HG02642 (cell line): ENCODE measurements around the gene IQGAP2.

Experiments used
- ATAC-seq: cut with Tn5 transposase; IDR thresholded peaks from one replicate; pipeline ENCODE4 v1.9.1; 2021; ENCODE audit warnings: mild to moderate bottlenecking; ENCODE audit not compliant: unreplicated experiment, poor library complexity

Gene IQGAP2

GRCh38 chr5:76625087-76625815, 222.2 kb downstream of the IQGAP2 start:
- no peak for ATAC-seq

- ATAC-seq: no peak
These were observed 223.7 kb downstream of the IQGAP2 start for GRCh38 chr5:76626738-76627137.

- no peak for ATAC-seq
These were observed 231.6 kb downstream of the IQGAP2 start for GRCh38 chr5:76634661-76635060.

GRCh38 chr5:76637490-76637889, 234.4 kb downstream of the IQGAP2 start:
- no peak for ATAC-seq

- no peak for ATAC-seq
These were observed 235.4 kb downstream of the IQGAP2 start for GRCh38 chr5:76638479-76638878.

GRCh38 chr5:76641514-76642120, 238.5 kb downstream of the IQGAP2 start:
- no peak for ATAC-seq

GRCh38 chr5:76642390-76643040, 239.4 kb downstream of the IQGAP2 start:
- ATAC-seq: no peak

GRCh38 chr5:76643371-76643770, 240.3 kb downstream of the IQGAP2 start:
- ATAC-seq: no peak

GRCh38 chr5:76649140-76649539, 246.1 kb downstream of the IQGAP2 start:
- no peak for ATAC-seq

- ATAC-seq: no peak
These were observed 249.8 kb downstream of the IQGAP2 start for GRCh38 chr5:76652809-76653414.

- ATAC-seq: no peak
These were observed 254.0 kb downstream of the IQGAP2 start for GRCh38 chr5:76657091-76657490.

GRCh38 chr5:76657683-76658311, 254.7 kb downstream of the IQGAP2 start:
- ATAC-seq: no peak

- no peak for ATAC-seq
These were observed 257.3 kb downstream of the IQGAP2 start for GRCh38 chr5:76660360-76660759.

- ATAC-seq: no peak
These were observed 259.4 kb downstream of the IQGAP2 start for GRCh38 chr5:76662521-76662920.

GRCh38 chr5:76663573-76663972, 260.5 kb downstream of the IQGAP2 start:
- ATAC-seq: no peak

GRCh38 chr5:76664079-76664478, 261.0 kb downstream of the IQGAP2 start:
- ATAC-seq: no peak

- ATAC-seq: no peak
These were observed 264.4 kb downstream of the IQGAP2 start for GRCh38 chr5:76667495-76667894.

GRCh38 chr5:76669245-76669644, 266.2 kb downstream of the IQGAP2 start:
- ATAC-seq: no peak

- no peak for ATAC-seq
These were observed 267.4 kb downstream of the IQGAP2 start for GRCh38 chr5:76670508-76670907.

GRCh38 chr5:76672242-76672641, 269.2 kb downstream of the IQGAP2 start:
- no peak for ATAC-seq

- ATAC-seq: no peak
These were observed 270.0 kb downstream of the IQGAP2 start for GRCh38 chr5:76673125-76673524.
